ENCODE results near the gene CDK12.

GRCh38 chr17:39566094-39566850 lies 105.0 kb downstream of the CDK12 start:
- no peak for TF ChIP-seq JUND (IDR thresholded peaks at IDR 0.05)
- TF ChIP-seq POLR2A (IDR thresholded peaks at IDR 0.05; ENCODE audit: borderline replicate concordance, extremely low read depth, insufficient read depth, insufficient read length): no peak
- TF ChIP-seq CTCF (IDR thresholded peaks at IDR 0.05 in 2 of 3, conservative IDR thresholded peaks at IDR 0.05 in 1 of 3; ENCODE audit: borderline replicate concordance in 1 of 3, insufficient read depth in 1 of 3, low read depth in 2 of 3, low read length in 2 of 3): no peak
- no peak for TF ChIP-seq EGR1 (IDR thresholded peaks at IDR 0.05; ENCODE audit: low read depth)
- TF ChIP-seq CEBPB (IDR thresholded peaks at IDR 0.05; ENCODE audit: low read depth): no peak
- no peak for TF ChIP-seq ZNF274 (IDR thresholded peaks at IDR 0.05; ENCODE audit: low read depth, low read length)
- no peak for TF ChIP-seq POLR2AphosphoS5 (IDR thresholded peaks at IDR 0.05; ENCODE audit: low read depth, low read length)
- TF ChIP-seq RAD21 (IDR thresholded peaks at IDR 0.05; ENCODE audit: low read depth): no peak
- TF ChIP-seq EZH2 (IDR thresholded peaks at IDR 0.05): no peak
